ENCODE data around the gene KAZN.

KAZN gene

GRCh38 chr1:14706631-14707030, 108.1 kb downstream of the KAZN start:
- Histone ChIP-seq H3K4me3 (ENCODE audit: low read length) (no peak overlapping the region), H3K36me3 (ENCODE audit: insufficient read depth, low read depth, low read length) (no peaks in the 10 kb centered on the region), H3K9me3 (ENCODE audit: insufficient read depth, low read depth, low read length) (peaks cover 27% of the 10 kb centered on the region), H3K4me1 (ENCODE audit: insufficient read depth, low read length) (no peaks in the 10 kb centered on the region), H3K27ac (ENCODE audit: low read length) (no peak overlapping the region), H3K27me3 (ENCODE audit: insufficient read depth, low read length) (no peaks in the 10 kb centered on the region), H3K9ac (ENCODE audit: low read depth, low read length) (no peak overlapping the region)

GRCh38 chr1:14707531-14708445, 109.3 kb downstream of the KAZN start:
- Histone ChIP-seq H3K27ac (ENCODE audit: low read length) (no peak overlapping the region), H3K27me3 (ENCODE audit: insufficient read depth, low read length) (no peaks in the 10 kb centered on the region), H3K9ac (ENCODE audit: low read depth, low read length) (no peak overlapping the region), H3K9me3 (ENCODE audit: insufficient read depth, low read depth, low read length) (peaks cover 27% of the 10 kb centered on the region), H3K4me3 (ENCODE audit: low read length) (no peak overlapping the region), H3K4me1 (ENCODE audit: insufficient read depth, low read length) (no peaks in the 10 kb centered on the region), H3K36me3 (ENCODE audit: insufficient read depth, low read depth, low read length) (no peaks in the 10 kb centered on the region)

- peaks cover 27% of the 10 kb centered on the region for H3K9me3 ChIP-seq (ENCODE audit: insufficient read depth, low read depth, low read length)
- no peak overlapping the region for H3K27ac ChIP-seq (ENCODE audit: low read length)
- no peak overlapping the region for H3K9ac ChIP-seq (ENCODE audit: low read depth, low read length)
- no peak overlapping the region for H3K4me3 ChIP-seq (ENCODE audit: low read length)
- H3K27me3 ChIP-seq (ENCODE audit: insufficient read depth, low read length) = no peaks in the 10 kb centered on the region
- no peaks in the 10 kb centered on the region for H3K4me1 ChIP-seq (ENCODE audit: insufficient read depth, low read length)
- no peaks in the 10 kb centered on the region for H3K36me3 ChIP-seq (ENCODE audit: insufficient read depth, low read depth, low read length)
Observed at GRCh38 chr1:14710331-14710730, 111.8 kb downstream of the KAZN start.

DNA sequence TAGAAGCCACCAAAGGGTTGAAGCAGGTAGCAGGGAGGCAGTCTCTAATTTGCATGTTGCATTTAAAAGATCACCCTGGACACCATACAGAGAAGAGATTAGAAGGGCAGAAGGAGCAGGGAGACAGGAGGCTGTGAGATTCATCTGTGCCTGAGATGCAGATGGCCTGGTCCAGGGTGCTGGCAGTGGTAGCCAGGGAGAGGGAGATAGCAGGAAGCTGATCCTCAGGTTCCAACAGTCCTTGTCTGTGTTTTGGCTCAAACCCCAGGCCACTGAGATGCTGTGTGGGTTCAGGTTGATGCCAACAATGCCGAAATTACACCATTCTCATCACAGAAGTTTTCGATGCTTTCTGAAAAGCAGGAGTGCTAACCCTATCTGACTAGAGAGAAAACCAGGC, 113.7 kb downstream of the KAZN start:
- Histone ChIP-seq H3K4me3 (ENCODE audit: low read length) (no peak overlapping the region), H3K36me3 (ENCODE audit: insufficient read depth, low read depth, low read length) (no peaks in the 10 kb centered on the region), H3K27me3 (ENCODE audit: insufficient read depth, low read length) (no peaks in the 10 kb centered on the region), H3K4me1 (ENCODE audit: insufficient read depth, low read length) (no peaks in the 10 kb centered on the region), H3K27ac (ENCODE audit: low read length) (no peak overlapping the region), H3K9ac (ENCODE audit: low read depth, low read length) (no peak overlapping the region), H3K9me3 (ENCODE audit: insufficient read depth, low read depth, low read length) (peaks cover 11% of the 10 kb centered on the region; the same call in 1 of the 2 replicates)

DNA sequence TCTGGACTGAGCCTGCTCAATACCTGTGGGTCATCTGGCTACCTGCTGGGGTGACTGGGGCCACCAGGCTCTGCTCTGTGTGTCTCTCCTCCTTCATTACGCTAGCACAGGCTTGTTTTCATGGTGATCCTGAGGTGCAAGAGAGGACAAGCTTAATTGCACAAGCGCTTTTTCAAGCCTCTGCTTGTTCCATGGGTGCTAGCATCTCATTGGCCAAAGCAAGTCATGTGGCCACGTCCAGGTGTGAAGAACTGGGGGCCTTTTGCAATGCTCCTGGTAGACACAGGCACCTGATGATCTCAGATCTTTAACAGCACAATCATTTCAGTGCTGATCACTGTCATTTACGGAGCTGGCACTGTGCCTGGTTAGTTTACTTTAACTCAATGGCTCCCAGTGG, 114.6 kb downstream of the KAZN start:
- Histone ChIP-seq H3K4me3 (ENCODE audit: low read length) (no peak overlapping the region), H3K9me3 (ENCODE audit: insufficient read depth, low read depth, low read length) (peaks cover 1% of the 10 kb centered on the region; the same call in 1 of the 2 replicates), H3K27ac (ENCODE audit: low read length) (no peak overlapping the region), H3K4me1 (ENCODE audit: insufficient read depth, low read length) (no peaks in the 10 kb centered on the region), H3K27me3 (ENCODE audit: insufficient read depth, low read length) (no peaks in the 10 kb centered on the region), H3K9ac (ENCODE audit: low read depth, low read length) (no peak overlapping the region), H3K36me3 (ENCODE audit: insufficient read depth, low read depth, low read length) (no peaks in the 10 kb centered on the region)

DNA sequence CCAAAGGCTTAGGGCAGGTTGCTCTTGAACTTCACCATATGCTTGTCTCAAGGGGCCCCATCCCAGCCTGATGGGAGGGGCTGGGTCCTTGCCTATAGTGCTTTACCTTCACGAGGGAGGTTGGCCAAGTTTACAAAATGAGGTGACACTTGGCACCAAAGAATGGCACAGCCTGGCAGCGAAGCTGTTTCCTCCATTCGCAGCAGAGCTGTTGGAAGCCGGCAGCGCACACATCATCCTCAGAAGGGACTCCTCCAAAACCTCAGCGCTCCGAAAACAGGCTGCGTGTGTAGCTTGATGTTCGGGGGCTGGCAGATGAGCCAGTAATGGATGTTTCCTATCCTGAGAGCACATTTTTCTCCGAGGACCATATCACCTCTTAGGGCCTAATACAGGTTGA, 116.8 kb downstream of the KAZN start:
- H3K9ac ChIP-seq (ENCODE audit: low read depth, low read length) = no peak overlapping the region
- no peak overlapping the region for H3K27ac ChIP-seq (ENCODE audit: low read length)
- H3K9me3 ChIP-seq (ENCODE audit: insufficient read depth, low read depth, low read length) = no peaks in the 10 kb centered on the region
- no peaks in the 10 kb centered on the region for H3K27me3 ChIP-seq (ENCODE audit: insufficient read depth, low read length)
- no peaks in the 10 kb centered on the region for H3K4me1 ChIP-seq (ENCODE audit: insufficient read depth, low read length)
- H3K4me3 ChIP-seq (ENCODE audit: low read length) = no peak overlapping the region
- H3K36me3 ChIP-seq (ENCODE audit: insufficient read depth, low read depth, low read length) = no peaks in the 10 kb centered on the region

DNA sequence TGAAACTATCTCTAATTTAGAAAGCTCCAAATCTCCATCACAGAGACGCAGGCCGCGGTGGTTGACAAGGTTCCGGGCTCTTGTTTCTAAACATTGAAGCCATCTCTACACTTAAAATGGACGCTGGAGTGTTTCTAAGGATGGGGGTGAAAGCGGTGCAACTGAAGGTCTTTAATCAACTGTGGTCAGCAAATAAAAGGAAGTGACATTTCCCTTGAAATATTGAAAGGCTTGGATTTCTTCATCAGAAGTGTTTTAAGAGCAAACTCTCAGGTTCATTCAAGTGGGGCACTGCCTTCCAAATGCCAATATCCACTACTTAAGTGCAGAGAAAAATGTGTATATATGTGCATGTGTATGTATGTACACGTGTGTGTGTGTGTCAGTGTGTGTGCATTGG, 117.3 kb downstream of the KAZN start:
- no peaks in the 10 kb centered on the region for H3K4me1 ChIP-seq (ENCODE audit: insufficient read depth, low read length)
- no peaks in the 10 kb centered on the region for H3K36me3 ChIP-seq (ENCODE audit: insufficient read depth, low read depth, low read length)
- H3K27me3 ChIP-seq (ENCODE audit: insufficient read depth, low read length) = no peaks in the 10 kb centered on the region
- H3K27ac ChIP-seq (ENCODE audit: low read length) = no peak overlapping the region
- H3K4me3 ChIP-seq (ENCODE audit: low read length) = no peak overlapping the region
- H3K9ac ChIP-seq (ENCODE audit: low read depth, low read length) = no peak overlapping the region
- H3K9me3 ChIP-seq (ENCODE audit: insufficient read depth, low read depth, low read length) = no peaks in the 10 kb centered on the region

DNA sequence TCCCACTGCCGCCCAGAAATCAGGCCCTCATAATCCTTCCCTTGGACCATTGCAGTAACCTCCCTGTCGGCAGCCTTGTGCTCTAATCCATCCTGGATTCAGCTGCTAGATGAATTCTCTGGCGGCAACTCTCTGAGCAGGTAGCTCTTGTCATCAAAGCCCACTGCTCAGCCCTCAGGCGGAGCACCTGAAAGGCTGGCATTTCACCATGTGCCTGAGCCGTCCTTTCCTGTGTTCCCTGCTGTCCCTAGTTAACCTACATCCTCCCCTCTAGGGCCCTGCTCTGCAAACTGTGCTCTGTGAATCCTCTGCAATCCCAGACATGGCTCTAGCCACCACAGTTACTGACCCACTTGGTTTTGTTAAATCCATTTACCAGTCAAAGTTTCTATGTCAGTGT, 118.0 kb downstream of the KAZN start:
- Histone ChIP-seq H3K9me3 (ENCODE audit: insufficient read depth, low read depth, low read length) (no peaks in the 10 kb centered on the region), H3K4me1 (ENCODE audit: insufficient read depth, low read length) (no peaks in the 10 kb centered on the region), H3K36me3 (ENCODE audit: insufficient read depth, low read depth, low read length) (no peaks in the 10 kb centered on the region), H3K27ac (ENCODE audit: low read length) (no peak overlapping the region), H3K9ac (ENCODE audit: low read depth, low read length) (no peak overlapping the region), H3K27me3 (ENCODE audit: insufficient read depth, low read length) (no peaks in the 10 kb centered on the region), H3K4me3 (ENCODE audit: low read length) (no peak overlapping the region)

DNA sequence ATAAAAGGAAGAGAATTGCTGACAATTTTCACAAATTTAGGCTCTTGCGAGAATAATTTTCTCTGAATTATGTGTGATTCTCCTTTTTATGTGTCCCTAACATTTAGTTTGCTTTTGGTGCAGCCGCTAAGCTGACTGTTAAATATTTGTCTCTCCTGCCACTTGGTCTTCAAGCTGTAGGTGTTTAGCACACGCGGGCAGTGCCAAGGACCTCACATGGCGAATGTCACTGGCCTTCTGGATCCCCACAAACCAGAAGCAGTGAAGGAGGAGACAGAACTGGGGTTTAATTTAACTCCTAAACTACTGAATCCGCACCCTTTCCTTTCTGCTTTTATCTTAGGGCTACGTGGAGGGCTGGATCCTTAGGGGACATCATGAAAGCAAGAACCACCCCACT, 120.0 kb downstream of the KAZN start:
- no peaks in the 10 kb centered on the region for H3K4me1 ChIP-seq (ENCODE audit: insufficient read depth, low read length)
- no peak overlapping the region for H3K9ac ChIP-seq (ENCODE audit: low read depth, low read length)
- H3K27ac ChIP-seq (ENCODE audit: low read length) = no peak overlapping the region
- no peak overlapping the region for H3K4me3 ChIP-seq (ENCODE audit: low read length)
- no peaks in the 10 kb centered on the region for H3K36me3 ChIP-seq (ENCODE audit: insufficient read depth, low read depth, low read length)
- H3K27me3 ChIP-seq (ENCODE audit: insufficient read depth, low read length) = no peaks in the 10 kb centered on the region
- H3K9me3 ChIP-seq (ENCODE audit: insufficient read depth, low read depth, low read length) = no peaks in the 10 kb centered on the region

- H3K27me3 ChIP-seq (ENCODE audit: insufficient read depth, low read length) = no peaks in the 10 kb centered on the region
- H3K36me3 ChIP-seq (ENCODE audit: insufficient read depth, low read depth, low read length) = no peaks in the 10 kb centered on the region
- peaks cover 22% of the 10 kb centered on the region for H3K4me1 ChIP-seq (ENCODE audit: insufficient read depth, low read length)
- no peaks in the 10 kb centered on the region for H3K9me3 ChIP-seq (ENCODE audit: insufficient read depth, low read depth, low read length)
- H3K27ac ChIP-seq (ENCODE audit: low read length) = no peak overlapping the region
- no peak overlapping the region for H3K9ac ChIP-seq (ENCODE audit: low read depth, low read length)
- no peak overlapping the region for H3K4me3 ChIP-seq (ENCODE audit: low read length)
Observed at GRCh38 chr1:14723401-14723800, 124.9 kb downstream of the KAZN start.

GRCh38 chr1:14724246-14724645, 125.8 kb downstream of the KAZN start:
- H3K36me3 ChIP-seq (ENCODE audit: insufficient read depth, low read depth, low read length) = no peaks in the 10 kb centered on the region

DNA sequence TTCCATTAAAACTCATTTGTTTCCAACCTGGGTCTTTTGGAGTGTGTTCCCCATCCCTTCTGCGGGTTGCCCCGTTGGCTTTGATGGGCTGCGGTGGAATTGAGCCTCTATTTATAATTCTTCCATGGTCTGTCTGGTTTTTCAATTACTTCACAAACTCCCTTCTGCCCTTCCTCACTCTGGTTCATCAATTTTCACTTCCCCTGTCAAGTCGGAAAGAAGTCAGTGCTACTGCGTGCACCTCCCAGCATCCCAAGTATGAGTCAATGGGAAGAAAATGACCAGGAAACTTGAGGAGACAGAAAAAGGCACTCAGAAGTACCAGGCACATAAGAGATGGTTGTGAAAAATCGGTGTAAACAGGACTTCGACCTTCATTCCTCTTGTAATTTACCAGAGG, 126.2 kb downstream of the KAZN start:
- no peak overlapping the region for H3K9ac ChIP-seq (ENCODE audit: low read depth, low read length)
- no peaks in the 10 kb centered on the region for H3K36me3 ChIP-seq (ENCODE audit: insufficient read depth, low read depth, low read length)
- H3K4me3 ChIP-seq (ENCODE audit: low read length) = no peak overlapping the region
- no peaks in the 10 kb centered on the region for H3K9me3 ChIP-seq (ENCODE audit: insufficient read depth, low read depth, low read length)
- H3K27ac ChIP-seq (ENCODE audit: low read length) = no peak overlapping the region
- no peaks in the 10 kb centered on the region for H3K27me3 ChIP-seq (ENCODE audit: insufficient read depth, low read length)
- H3K4me1 ChIP-seq (ENCODE audit: insufficient read depth, low read length) = peaks cover 30% of the 10 kb centered on the region

More at GRCh38 chr1:14724246-14724645, 125.8 kb downstream of the KAZN start:
- Histone ChIP-seq H3K9me3 (ENCODE audit: insufficient read depth, low read depth, low read length) (no peaks in the 10 kb centered on the region), H3K4me3 (ENCODE audit: low read length) (no peak overlapping the region), H3K9ac (ENCODE audit: low read depth, low read length) (no peak overlapping the region), H3K4me1 (ENCODE audit: insufficient read depth, low read length) (peaks cover 26% of the 10 kb centered on the region), H3K27me3 (ENCODE audit: insufficient read depth, low read length) (no peaks in the 10 kb centered on the region), H3K27ac (ENCODE audit: low read length) (no peak overlapping the region)
